HG02884 (cell line): ENCODE measurements around the gene HTD2.
"Not testable (repeated sequence)": the region's sequence is repeated elsewhere in the genome, so short reads cannot be mapped to it uniquely, and the experiment has no call there.

Source experiments
- ATAC-seq: cut with Tn5 transposase; IDR thresholded peaks from one replicate; pipeline ENCODE4 v1.9.1; 2021; ENCODE audit warnings: mild to moderate bottlenecking, moderate library complexity; ENCODE audit not compliant: unreplicated experiment

HTD2 gene

DNA sequence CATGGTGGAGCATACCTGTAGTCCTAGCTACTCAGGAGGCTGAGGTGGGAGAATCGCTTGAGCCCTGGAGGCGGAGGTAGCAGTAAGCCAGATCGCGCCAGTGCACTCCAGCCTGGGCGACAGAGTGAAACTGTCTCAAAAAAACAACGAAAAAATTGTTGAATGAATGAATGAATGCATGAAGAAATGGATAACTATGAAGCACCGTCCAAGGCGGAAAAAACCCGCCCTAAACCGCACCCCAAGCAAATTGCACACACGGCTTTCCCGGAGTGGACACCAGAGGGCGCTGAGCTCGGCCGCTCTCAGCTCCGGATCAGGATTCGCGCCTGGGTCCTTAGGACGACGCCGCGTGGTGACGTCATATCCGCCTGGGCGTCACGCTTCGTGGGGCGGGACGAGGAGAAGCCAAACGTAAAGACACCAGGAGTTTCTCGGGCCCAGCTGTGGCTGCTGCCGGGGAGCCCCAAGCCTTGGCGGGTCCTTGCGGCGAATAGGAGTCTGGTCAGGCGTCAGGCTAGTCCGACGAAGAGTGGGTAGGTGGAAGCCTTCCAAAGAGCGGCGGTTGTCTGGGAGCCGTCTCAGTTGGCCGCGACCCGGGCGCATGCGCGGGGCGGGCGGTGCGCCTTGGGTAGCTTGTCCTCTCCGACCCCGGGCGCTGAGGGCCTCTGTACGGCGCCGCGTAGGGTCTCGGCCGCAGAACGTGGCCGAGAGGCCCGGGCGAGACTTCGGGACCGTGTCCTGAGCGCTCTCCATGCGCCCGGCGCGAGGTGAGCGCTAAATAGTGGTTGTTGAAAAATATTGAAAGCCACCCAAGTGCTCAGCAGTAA lies at the start of gene HTD2, which contains the start of gene RPP14:
Gene HTD2 (plus strand): TSS at position 639 of the 830 bp plus-strand sequence. CDS start 11,094 bp downstream, outside the sequence.
Gene RPP14 (plus strand): TSS at position 364 of the 830 bp plus-strand sequence. CDS start 4,085 bp downstream, outside the sequence.
- ATAC-seq: peak; percentile 77

- no peak for ATAC-seq
Observed at GRCh38 chr3:58258392-58259055, 47.8 kb upstream of the HTD2 start.

- ATAC-seq: no peak
Observed at GRCh38 chr3:58260261-58260731, 46.0 kb upstream of the HTD2 start.

DNA sequence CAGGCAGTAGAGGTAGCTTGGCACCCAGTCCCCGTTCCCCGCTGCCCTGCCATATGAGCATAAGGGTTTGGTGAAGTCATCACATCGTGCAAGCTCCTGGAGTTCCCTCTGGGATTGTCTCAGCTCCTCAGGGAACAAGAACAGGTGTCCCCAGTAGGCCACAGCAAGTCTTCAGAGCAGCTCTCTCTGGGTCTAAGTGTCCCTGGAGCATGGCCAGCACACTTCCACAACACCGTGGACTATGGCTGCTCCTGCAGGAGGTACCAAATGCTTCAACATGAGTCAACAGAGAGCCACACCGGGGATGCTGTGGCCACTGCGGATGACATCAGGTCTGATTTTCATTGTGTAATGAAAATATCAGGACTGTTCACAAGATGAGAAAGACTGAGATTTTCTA lies 45.6 kb upstream of the HTD2 start:
- no peak for ATAC-seq

DNA sequence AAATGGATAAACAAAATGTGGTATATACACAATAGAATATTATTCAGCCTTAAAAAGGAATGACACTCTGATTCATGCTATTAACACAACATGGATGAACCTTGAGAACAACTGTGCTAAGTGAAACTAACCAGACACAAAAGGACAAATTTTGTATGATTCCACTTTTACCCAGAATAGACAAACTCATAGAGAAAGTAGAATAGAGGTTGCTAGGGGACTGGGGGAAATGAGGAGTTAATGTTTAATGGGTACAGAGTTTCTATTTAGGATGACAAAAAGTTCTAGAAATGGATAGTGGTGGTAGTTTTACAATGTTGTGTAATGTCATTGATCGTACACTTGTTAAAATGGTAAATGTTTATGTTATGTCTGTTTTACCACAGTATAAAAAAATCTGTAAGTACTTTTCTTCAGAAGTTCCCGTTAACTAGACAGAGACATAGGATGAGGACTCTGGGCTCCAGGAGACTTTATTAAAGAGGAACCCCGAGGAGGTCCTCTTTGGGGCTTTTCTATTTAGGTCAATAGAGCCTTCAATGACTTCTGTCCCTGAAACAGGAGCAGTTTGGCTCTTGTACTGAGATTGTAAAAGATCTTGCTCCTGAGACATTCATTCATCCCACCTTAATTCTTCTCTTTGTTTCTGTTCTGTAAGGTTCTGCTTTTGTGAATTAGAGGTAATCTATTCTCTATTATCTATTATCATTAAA lies 44.2 kb upstream of the HTD2 start:
- no peak for ATAC-seq

DNA sequence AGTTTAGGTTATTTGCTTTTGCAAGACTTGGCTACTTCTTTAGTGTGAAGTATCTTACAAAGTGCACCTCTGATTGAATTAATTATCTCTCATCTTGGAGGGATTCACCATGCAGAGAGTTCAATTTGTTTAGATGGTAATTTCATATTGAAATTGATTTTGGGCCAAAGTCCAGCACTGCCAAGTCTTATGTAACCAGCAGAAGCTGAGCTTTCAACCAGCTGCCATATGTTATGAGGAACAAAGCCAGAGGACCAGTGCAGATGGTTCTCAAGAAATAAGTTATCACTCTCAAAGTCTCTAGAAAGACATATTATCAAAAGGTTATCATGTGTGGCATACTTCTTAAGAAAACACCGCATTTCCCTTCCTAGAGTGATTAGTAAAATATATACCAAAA lies 39.7 kb upstream of the HTD2 start:
- ATAC-seq: no peak

GRCh38 chr3:58267543-58267942 lies 38.8 kb upstream of the HTD2 start:
- not testable (repeated sequence) for ATAC-seq

GRCh38 chr3:58269356-58269755 lies 37.0 kb upstream of the HTD2 start:
- ATAC-seq: no peak

DNA sequence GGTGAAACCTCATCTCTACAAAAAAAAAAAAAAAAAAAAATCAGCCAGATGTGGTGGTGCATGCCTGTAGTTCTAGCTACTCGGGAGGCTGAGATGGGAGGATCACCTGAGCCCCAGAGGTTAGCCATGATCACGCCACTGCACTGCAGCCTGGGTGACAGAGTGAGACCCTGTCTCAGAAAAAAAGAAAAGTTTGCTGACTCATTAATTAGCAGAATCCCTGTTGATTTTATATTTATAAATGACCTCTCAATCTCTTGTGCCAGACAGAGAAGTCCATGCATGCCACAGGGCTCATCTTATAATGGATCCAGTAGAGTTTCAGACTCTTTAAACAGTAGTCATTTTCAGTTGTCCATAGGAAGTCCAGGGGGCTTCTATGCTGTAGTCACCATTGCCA lies 35.8 kb upstream of the HTD2 start:
- no peak for ATAC-seq

- ATAC-seq: no peak
Observed at GRCh38 chr3:58271901-58272501, 34.3 kb upstream of the HTD2 start.

GRCh38 chr3:58272891-58273290 lies 33.4 kb upstream of the HTD2 start:
- no peak for ATAC-seq

- not testable (repeated sequence) for ATAC-seq
Observed at GRCh38 chr3:58273362-58273761, 33.0 kb upstream of the HTD2 start.

DNA sequence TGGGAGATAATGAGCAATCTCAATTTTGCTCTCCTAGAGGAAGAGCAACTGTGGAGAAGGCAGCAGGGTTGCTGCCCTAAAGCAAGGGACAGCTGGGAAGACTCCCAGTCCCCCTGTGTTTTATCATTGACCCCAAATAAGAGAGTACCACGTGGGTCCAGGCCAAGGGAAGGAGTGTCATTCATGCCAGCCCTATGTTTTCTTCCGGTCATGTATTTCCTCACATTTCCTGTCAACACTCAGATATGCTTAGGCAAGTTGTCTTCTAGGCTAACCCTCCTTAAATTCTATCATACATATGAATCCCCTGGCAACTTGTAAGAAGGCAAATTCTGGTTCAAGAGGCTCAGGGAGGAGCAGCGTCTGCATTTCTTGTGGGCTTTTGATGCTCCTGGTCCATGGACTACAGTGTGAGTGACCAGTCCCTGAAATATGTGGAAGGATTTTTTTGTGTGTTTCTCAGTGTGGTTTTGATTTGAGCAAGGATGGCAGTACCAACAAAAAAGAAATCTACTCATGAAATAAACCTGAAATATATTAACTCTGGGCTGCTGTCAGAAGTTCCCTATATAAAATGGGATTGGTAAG lies 32.2 kb upstream of the HTD2 start:
- no peak for ATAC-seq

GRCh38 chr3:58281069-58281468 lies 25.3 kb upstream of the HTD2 start:
- ATAC-seq: no peak

- no peak for ATAC-seq
Observed at GRCh38 chr3:58285334-58285733, 21.0 kb upstream of the HTD2 start.

DNA sequence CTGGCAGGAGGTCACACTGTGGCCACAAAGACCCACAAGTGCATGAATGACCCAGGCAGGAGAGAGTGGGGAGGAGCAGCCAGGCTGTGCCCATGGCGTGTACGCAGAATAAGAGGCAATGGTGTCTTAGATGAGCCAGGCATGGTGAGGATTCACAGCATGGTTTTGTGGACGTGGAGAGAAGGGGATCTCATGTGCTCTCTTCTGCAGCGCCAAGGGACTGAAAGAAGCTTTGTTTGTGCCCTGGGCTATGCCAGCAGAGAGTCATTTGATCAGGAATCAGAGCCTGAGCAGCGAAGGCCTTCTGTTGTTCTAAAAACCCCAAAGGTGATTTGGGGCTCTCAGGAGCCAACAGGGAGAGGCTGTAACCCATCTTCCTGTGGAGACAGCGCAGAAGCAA lies 19.0 kb upstream of the HTD2 start:
- no peak for ATAC-seq

GRCh38 chr3:58288011-58288728 lies 18.1 kb upstream of the HTD2 start:
- ATAC-seq: no peak

- not testable (repeated sequence) for ATAC-seq
Observed at GRCh38 chr3:58288964-58289613, 17.2 kb upstream of the HTD2 start.

- ATAC-seq: not testable (repeated sequence)
Observed at GRCh38 chr3:58290446-58290845, 15.9 kb upstream of the HTD2 start.
